BJ (cell line): ENCODE data around the gene PIGM. TPM values are rescaled to one million over a fixed set of nuclear protein-coding genes. Genes with fewer than 3 reads are reported as not detected.

Source experiments
- CTCF ChIA-PET: fragments of 350-600 bp; formaldehyde crosslinking; extraction: SDS; loops from one replicate; lab custom pipeline; 2021; ENCODE audit warnings: antibody characterized with exemption, inconsistent platforms; lab: Yijun Ruan, JAX
- POLR2A ChIA-PET: fragments of 300-600 bp; sonication (Branson Sonifier 250); formaldehyde crosslinking; extraction: SDS; loops from one replicate; lab custom pipeline; 2021; ENCODE audit warnings: antibody characterized with exemption; lab: Charles Lee
- DNase-seq: peaks from one replicate; pipeline ENCODE4 v3.0.0-alpha.2; 2011; ENCODE audit warnings: low read depth
- H3K27me3 ChIP-seq: 2 replicates; pipeline ENCODE4 v1.6.0; 2011; ENCODE audit warnings: low read length; ENCODE audit not compliant: control insufficient read depth, insufficient read depth
- H3K36me3 ChIP-seq: 2 replicates; pipeline ENCODE4 v1.5.1; 2011; ENCODE audit warnings: low read length; ENCODE audit not compliant: control insufficient read depth, insufficient read depth
- H3K4me3 ChIP-seq: 2 replicates; pipeline ENCODE4 v1.5.1; 2011; ENCODE audit warnings: low read depth, mild to moderate bottlenecking, control low read depth, low read length
- CTCF ChIP-seq: IDR thresholded peaks from 2 replicates; pipeline ENCODE4 v1.5.1; 2011; ENCODE audit warnings: low read depth, mild to moderate bottlenecking, control low read depth, inconsistent platforms, low read length, moderate library complexity; ENCODE audit not compliant: insufficient read depth
- polyA minus RNA-seq: library from RNA; depleted of rRNA, polyadenylated mRNA; stranded (reverse); fragments of >200 nt; gene quantifications from 2 replicates; pipeline ENCODE4 v1.2.3, GENCODE V29; 2011; rRNA and poly(A)+ RNA removed
- polyA plus RNA-seq: library from polyadenylated mRNA; depleted of rRNA; stranded (reverse); fragments of >200 nt; gene quantifications from 2 replicates; pipeline ENCODE4 v1.2.3, GENCODE V29; 2011; rRNA removed

Gene PIGM
- polyA plus RNA-seq (3.5 and 4.8 TPM in 2 replicates), polyA minus RNA-seq (2.2 and 2.5 TPM in 2 replicates)

- ChIA-PET CTCF (interaction anchor here (0.8 to 3.6 kb wide), 7 partner anchors 9 to 162 kb away, joined by 3 to 28 read pairs (median 6); no protein-coding TSS in a partner anchor), POLR2A (interaction anchor here (0.6 kb wide), 1 partner anchor 13 kb away, joined by 3 read pairs; no protein-coding TSS in a partner anchor)
- Histone ChIP-seq H3K36me3 (no peaks in the 10 kb centered on the region), H3K27me3 (no peaks in the 10 kb centered on the region), H3K4me3 (peak within 1 kb of the TSS; percentile 55)
- TF ChIP-seq CTCF, result no peak
- peak; percentile 36 for DNase-seq
These were observed at the start of gene PIGM for GRCh38 chr1:160031365-160032164. Gene PIGM (minus strand): TSS chr1:160031990. CDS start chr1:160031739, 251 bp downstream.

GRCh38 chr1:160081261-160081936 lies 49.6 kb upstream of the PIGM start, which contains the start of gene KCNJ9:
Gene KCNJ9 (plus strand): TSS chr1:160081538. CDS start chr1:160084031, 2,493 bp downstream.
- TF ChIP-seq CTCF, result no peak
- no peak within 1 kb of the TSS for H3K4me3 ChIP-seq
- ChIA-PET CTCF (interaction anchor here (0.9 to 6.9 kb wide), 7 partner anchors 12 to 58 kb away, joined by 3 to 74 read pairs (median 4); partner anchors contain the start of gene KCNJ10), POLR2A (interaction anchor here (0.6 to 0.7 kb wide), 4 partner anchors 10 to 225 kb away, joined by 3 to 7 read pairs (median 5); no protein-coding TSS in a partner anchor)
- H3K27me3 ChIP-seq, result peaks cover 28% of the 10 kb centered on the region
- no peaks in the 10 kb centered on the region for H3K36me3 ChIP-seq
- DNase-seq, result no peak

GRCh38 chr1:160080381-160081100 lies 48.8 kb upstream of the PIGM start:
- peaks cover 34% of the 10 kb centered on the region for H3K27me3 ChIP-seq
- DNase-seq, result no peak
- ChIA-PET CTCF (interaction anchor here (1.0 to 6.9 kb wide), 7 partner anchors 12 to 34 kb away, joined by 3 to 74 read pairs (median 8); partner anchors contain the start of gene KCNJ10), POLR2A (interaction anchor here (0.6 kb wide), 1 partner anchor 9 kb away, joined by 4 read pairs; no protein-coding TSS in a partner anchor)
- H3K4me3 ChIP-seq, result no peak overlapping the region
- no peak for TF ChIP-seq CTCF
- no peaks in the 10 kb centered on the region for H3K36me3 ChIP-seq

GRCh38 chr1:160079448-160079847 lies 47.7 kb upstream of the PIGM start:
- DNase-seq, result no peak
- H3K4me3 ChIP-seq, result no peak overlapping the region
- peaks cover 37% of the 10 kb centered on the region for H3K27me3 ChIP-seq
- ChIA-PET CTCF (interaction anchor here (0.7 to 7.2 kb wide), 22 partner anchors 7 to 202 kb away, joined by 3 to 74 read pairs (median 6); partner anchors contain the start of genes KCNJ10 and PIGM), POLR2A (no interaction called here)
- no peaks in the 10 kb centered on the region for H3K36me3 ChIP-seq
- TF ChIP-seq CTCF, result 0 out of 2 replicates have a peak, but pooled peaks have one; percentile 14
